ENCODE measurements around the gene EED. TPM values are rescaled to one million over a fixed set of nuclear protein-coding genes. Genes with fewer than 3 reads are reported as not detected.

The EED gene
- total and polyA plus RNA-seq, 12 donors, result 8.0 to 17.3 (median 9.6) TPM

DNA sequence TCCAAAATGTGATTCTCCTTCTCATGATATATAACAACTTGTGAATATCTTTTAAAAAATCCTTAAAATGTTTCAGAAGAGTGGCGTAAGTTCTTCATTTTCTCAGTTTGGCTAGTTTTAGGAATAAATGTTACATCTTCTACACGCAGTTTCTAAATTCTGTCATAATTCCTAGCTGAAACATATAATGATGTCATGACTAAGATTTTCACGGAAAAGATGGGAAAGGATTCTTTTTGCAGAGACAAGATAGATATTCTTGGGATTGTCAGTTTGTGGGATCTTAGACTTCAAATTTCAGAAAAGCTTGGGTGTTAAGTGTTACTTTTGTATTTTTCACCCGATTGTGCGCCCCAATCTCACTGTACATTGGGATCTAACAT, 1.7 kb downstream of the EED start:
- H3K4me3 ChIP-seq, result peak overlapping the region in 9 of 10 donors; percentile 61 to 94 (median 82)
- ATAC-seq (no peak), DNase-seq (no peak)
- no peaks in the 10 kb centered on the region for H3K27me3 ChIP-seq
- 65 to 72% methylated on average over 5 of the region's 5 CpGs for WGBS, 2 donors
- H3K36me3 ChIP-seq, result peaks cover 0 to 9% (median 0%) of the 10 kb centered on the region in 9 donors
- TF ChIP-seq, protein P1, sequence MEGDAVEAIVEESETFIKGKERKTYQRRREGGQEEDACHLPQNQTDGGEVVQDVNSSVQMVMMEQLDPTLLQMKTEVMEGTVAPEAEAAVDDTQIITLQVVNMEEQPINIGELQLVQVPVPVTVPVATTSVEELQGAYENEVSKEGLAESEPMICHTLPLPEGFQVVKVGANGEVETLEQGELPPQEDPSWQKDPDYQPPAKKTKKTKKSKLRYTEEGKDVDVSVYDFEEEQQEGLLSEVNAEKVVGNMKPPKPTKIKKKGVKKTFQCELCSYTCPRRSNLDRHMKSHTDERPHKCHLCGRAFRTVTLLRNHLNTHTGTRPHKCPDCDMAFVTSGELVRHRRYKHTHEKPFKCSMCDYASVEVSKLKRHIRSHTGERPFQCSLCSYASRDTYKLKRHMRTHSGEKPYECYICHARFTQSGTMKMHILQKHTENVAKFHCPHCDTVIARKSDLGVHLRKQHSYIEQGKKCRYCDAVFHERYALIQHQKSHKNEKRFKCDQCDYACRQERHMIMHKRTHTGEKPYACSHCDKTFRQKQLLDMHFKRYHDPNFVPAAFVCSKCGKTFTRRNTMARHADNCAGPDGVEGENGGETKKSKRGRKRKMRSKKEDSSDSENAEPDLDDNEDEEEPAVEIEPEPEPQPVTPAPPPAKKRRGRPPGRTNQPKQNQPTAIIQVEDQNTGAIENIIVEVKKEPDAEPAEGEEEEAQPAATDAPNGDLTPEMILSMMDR (IDR thresholded peaks at IDR 0.05), result no peak
- no peaks in the 10 kb centered on the region for H3K9me3 ChIP-seq
- peak overlapping the region in 1 of 10 donors; percentile 99 for H3K27ac ChIP-seq
- H3K4me1 ChIP-seq, result peaks cover 0 to 57% (median 47%) of the 10 kb centered on the region in 9 donors
- intact Hi-C loops (cut with DNase I), result no loop called here

DNA sequence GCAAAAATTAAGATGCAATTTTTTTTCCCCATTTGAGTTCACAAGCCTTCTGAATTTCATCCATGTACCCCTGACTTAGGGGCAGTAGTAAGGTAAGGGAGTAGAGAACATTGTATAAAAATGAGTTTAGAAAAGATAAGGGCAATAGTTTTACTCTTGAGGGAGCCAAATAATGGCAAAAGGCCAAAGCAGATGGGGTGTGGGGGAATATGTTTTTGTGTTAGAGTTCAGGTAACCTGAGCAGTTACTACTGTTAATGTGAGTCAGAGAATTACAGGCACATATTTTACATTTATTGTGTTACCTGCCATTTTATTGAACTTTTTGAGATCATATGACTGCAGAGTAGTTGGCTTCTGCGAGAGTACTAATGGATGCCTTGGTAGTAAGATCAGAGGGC, 3.1 kb downstream of the EED start:
- WGBS, 2 donors, result 93 to 97% methylated on average over 1 of the region's 1 CpG
- Histone ChIP-seq H3K4me1 (peaks cover 0 to 60% (median 47%) of the 10 kb centered on the region in 9 donors), H3K36me3 (peaks cover 0 to 19% (median 0%) of the 10 kb centered on the region in 9 donors), H3K4me3 (no peak overlapping the region), H3K27me3 (no peaks in the 10 kb centered on the region), H3K27ac (no peak overlapping the region), H3K9me3 (no peaks in the 10 kb centered on the region)
- TF ChIP-seq, protein P1 (IDR thresholded peaks at IDR 0.05), result no peak
- no peak for DNase-seq
- ATAC-seq, result no peak
- intact Hi-C loops (cut with DNase I), result no loop called here

DNA sequence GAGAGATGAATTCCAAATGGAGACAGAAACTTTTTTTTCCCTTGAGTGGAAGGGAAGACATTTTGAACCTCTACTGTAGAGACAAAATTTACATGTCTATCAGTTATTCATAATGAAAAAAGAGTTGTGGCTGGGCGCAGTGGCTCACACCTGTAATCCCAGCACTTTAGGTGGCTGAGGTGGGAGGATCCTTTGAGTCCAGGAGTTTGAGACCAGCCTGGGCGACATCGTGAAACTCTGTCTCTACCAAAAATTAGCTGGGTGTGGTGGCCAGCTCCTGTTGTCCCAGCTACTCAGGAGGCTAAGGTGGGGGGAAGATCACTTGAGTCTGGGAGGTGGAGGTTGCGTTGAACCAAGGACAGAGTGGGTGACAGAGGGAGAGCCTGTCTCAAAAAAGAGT, 4.1 kb downstream of the EED start:
- H3K9me3 ChIP-seq, result no peaks in the 10 kb centered on the region
- peaks cover 0 to 58% (median 47%) of the 10 kb centered on the region in 9 donors for H3K4me1 ChIP-seq
- TF ChIP-seq, protein P1 (IDR thresholded peaks at IDR 0.05), result no peak
- no peak overlapping the region for H3K27ac ChIP-seq
- intact Hi-C loops (cut with DNase I), result no loop called here
- no peak overlapping the region for H3K4me3 ChIP-seq
- 89 to 93% methylated on average over 4 of the region's 4 CpGs for WGBS, 2 donors
- peaks cover 0 to 23% (median 0%) of the 10 kb centered on the region in 9 donors for H3K36me3 ChIP-seq
- no peak for DNase-seq
- no peaks in the 10 kb centered on the region for H3K27me3 ChIP-seq
- ATAC-seq, result no peak

DNA sequence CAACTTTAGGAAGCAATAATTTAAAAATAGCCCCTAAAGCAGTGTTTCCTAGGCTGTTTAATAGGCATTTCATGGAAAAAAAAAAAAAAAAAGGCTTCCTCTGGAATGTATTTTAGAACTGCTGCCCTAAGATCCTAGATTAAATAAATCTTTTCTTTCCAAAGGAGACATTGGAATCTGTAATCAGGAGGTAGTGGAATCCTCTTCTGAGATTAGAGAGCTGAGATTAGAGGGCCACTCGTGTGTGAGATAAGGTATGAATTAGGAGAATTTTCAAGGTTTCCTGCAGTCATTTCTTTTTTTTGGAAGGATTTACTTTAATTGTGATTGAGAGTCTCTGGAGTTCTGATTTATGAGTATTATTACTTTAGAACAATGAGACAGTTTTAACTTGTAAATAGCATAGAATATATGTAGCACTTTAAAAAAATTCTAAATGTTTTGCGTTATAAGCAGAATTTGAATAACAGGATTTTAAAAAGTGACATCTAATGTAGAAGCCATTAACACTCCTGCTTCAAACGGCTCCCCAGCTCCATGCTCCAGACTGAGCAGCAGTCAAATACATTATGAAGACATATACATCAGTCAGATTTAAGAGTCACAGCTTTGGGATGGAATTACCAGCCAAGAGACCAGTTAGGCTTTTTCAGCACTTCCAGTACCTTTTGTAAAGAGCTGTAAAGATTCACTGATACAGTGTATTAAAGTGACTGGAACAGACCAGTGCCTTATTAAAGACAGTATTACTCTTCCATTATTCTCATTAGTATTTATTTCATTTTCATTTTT, 5.0 kb downstream of the EED start:
- Histone ChIP-seq H3K4me1 (peaks cover 0 to 53% (median 42%) of the 10 kb centered on the region in 9 donors), H3K4me3 (no peak overlapping the region), H3K36me3 (peaks cover 0 to 24% (median 0%) of the 10 kb centered on the region in 9 donors), H3K27ac (no peak overlapping the region), H3K27me3 (no peaks in the 10 kb centered on the region), H3K9me3 (no peaks in the 10 kb centered on the region)
- TF ChIP-seq, protein P1 (IDR thresholded peaks at IDR 0.05), result no peak
- 36 to 42% methylated on average over 3 of the region's 3 CpGs for WGBS, 2 donors
- intact Hi-C loops (cut with DNase I), result no loop called here
- no peak for DNase-seq
- ATAC-seq, result no peak

All from heart right ventricle (tissue), 16 donors.